Left forelimb (tissue), 1 donor: ENCODE data around the gene SERPINE3.

ENCODE experiments used
- DNase-seq: peaks from one replicate; pipeline ENCODE4 v3.0.0-alpha.2; 2018; ENCODE audit warnings: low spot score

The SERPINE3 gene

DNA sequence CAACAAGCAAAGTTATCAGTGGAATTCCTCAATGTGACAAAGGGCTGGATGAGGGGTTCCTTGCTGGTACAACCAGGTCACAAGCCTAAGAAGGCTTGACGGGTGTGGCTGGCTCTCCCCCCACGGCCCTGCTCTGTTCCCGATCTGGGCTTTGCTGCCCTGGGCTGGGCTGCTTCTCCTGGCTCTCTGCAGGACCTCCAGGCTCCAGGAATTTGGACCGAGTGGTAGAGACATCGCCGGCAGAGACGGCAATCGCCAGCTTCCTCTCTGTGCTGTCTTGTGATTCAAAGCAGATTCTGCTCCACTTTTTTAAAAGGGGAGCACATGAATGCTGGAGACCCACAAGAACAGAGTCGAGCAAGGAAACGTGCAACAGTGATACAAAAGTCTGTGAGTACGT is at the start of gene SERPINE3:
TSS of gene SERPINE3 (plus strand) at position 338 of the 400 bp plus-strand sequence. CDS start 1,401 bp downstream, outside the sequence.
- DNase-seq = no peak

DNA sequence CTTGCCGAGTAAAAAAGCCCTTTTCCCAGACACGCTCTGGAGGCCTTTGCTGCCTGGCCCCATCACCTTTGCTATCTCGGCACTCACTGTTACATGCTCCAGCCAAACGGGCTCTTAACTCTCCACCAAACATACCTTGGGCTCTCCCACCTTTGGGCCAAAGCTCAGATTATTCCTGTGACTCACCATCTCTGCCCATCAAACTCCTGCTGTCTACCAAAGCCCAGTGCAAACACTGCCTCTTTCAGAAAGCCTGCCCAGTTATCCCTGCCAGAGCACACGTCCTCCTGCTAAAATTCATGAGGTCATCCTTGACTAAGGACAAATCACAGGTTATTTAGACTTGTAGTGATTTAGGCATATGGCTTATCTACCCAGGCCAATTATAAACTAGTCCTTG is 48.1 kb upstream of the SERPINE3 start:
- DNase-seq = no peak

DNA sequence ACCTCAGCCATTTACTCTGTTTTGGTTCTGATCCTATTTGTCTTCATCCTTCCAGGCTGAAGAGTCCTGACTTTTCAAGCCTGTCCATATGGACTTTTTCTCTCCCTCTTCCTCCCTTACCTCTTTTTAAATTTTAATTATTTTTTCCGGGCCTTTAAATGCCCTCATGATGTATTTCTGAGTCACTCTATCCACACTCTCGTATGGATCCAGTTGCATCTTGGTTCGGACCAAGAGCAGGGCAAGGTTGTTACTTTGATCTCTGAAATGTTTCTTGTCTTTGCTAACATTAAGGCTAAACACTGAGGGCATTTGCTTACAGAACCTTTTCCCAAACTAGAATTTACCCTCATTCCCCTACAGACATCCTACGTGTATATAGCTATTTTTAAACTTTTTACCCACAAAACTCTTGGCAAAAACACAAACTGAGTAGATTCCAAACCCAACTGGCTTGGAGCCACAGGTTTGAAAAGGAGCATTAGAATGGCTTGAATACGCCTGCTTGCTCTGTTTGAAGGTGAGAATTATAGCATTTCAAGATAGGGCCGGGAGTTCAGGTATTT is 47.4 kb upstream of the SERPINE3 start:
- no peak for DNase-seq

DNA sequence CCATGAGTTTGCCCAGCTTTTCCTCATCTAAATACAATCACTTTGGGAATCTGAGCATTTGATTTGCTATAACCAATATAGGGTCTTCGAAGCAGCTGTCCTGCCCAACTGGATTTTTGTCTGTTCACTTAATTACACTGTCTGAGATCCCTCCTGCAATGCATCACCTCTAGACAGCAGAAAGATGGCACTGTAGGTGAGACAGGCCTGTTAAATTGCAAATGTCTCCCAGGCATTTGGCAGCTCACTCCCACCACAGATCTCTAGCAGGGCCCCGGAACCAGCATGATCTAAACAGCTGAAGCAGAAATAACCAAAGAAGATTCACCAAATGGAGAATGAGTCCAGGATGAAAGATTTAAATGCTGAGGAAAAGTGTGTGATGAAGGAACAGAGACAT is 41.9 kb upstream of the SERPINE3 start:
- DNase-seq = no peak

DNA sequence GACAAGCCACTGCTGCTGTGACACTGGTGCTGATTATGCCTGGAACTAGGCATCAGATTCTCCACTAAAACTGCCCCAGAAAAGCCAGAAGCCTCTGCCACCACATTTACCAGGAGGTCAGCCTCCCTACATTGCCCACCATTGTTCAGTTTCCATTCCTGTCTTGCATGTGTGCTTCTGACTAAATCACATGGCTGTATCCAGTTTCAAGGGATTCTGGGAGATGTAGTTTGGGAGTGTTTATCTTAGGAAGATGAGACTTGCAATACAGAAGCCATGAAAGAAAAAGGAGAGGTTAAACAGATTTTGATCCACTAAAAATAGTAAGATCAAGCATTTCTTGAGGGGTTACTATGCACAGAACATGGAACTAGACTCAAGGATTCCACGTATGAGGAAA is 40.7 kb upstream of the SERPINE3 start:
- DNase-seq = no peak

DNA sequence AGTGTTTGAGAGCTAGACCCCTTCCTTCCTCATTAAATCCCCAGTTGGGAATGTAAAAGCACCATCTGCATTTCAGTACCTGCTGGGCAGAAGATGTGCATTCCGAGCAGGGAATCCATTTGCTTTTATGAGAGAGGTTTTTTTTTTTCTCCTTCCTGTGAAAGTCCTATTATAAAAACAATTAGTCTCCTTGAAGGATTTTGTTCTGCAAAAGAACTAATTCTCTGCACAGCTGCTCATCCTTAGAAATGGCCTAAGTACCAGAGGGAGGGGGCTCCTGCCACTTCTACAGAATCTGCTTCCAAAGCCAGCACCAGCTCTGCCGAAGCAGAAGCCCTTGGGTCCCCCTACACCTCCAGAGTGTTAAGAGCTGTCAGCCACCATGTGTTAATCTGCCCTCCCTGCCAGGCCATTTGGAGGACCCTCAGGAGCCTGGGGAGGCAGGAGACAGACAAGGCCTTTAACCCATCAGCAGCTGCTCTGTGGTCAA is 36.4 kb upstream of the SERPINE3 start:
- no peak for DNase-seq

DNA sequence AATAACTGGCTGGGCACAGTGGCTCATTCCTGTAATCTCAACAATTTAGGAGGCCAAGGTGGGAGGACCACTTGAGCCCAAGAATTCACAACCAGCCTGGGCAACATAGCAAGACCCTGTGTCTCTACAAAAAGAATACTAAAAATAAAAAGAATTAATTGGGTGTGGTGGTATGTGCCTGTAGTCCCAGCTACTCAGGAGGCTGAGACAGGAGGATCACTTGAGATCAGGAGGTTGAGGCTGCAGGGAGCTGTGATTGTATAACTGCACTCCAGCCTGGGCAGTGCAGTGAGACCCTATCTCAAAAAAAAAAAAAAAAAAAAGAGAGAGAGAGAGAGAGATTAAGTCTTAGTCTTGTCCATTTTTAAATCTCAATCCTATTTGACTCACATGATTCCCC is 35.6 kb upstream of the SERPINE3 start:
- DNase-seq = no peak

DNA sequence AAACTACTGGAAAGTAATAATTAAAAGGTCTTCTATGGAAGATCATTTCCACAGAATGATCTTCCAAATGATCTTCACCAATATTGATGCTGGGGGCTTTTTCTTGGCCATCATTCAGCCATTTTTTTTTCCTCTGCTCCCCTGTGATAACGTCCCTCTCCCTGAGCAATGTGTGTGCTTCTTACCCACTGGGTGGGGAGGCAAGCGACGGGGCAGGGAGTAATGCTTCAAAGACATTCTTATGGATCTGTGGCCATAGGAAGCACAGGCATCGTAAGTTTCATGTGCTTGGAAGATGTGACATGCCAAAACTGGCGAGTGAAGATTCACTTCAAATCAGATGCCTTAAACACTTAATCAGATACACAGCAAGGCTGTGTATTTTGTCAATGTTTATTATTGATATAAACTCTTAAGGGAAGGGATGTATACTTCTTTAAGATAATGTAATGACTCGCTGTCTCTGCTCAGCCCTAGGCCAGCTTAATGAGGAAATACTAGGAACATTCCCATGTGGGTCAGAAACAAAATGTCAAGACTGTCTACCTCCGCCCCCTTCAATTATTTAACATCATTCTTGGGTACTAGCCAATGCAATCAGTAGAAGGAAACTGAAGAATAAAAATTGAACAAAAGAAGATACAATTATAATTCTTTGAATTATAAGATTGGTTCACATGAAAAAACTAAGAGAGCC is 34.1 kb upstream of the SERPINE3 start:
- DNase-seq = no peak

DNA sequence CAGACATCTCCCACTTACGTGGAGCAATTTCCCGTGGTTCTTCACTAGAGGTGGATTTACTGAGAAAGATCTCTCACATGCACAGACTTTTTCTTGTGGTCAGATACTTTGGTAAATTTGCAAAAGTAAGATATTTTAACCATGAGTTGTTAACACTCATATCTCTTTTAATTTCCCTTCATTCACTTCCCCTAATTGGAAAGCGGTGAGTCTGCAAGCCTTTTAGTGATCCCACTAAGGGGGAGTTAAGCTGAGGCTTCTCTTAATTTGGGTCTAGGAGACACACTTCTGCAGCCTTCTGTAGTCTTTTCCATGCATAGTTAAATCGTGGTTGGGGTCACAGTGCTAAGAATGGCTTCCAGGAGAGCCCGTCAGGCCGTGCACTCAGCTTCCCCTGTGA is 30.7 kb upstream of the SERPINE3 start:
- no peak for DNase-seq

DNA sequence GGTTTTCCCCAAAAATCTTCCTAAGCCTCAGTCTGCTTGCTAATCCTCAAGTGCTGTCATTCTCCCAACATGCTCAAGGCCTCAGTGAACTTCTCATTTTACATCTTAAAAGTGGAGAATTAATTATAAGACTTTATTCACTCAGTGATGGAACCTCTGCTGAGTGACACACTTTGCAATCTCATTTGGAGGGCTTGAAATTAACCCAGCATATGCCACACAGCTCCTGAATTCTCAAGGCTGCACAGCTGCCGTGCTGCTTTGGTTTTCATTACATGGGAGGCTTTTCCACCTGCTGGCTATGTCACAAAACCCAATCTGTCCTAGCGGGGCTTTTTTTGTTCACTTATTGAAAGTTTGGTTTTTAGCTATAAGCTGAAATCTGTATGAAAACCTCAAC is 28.3 kb upstream of the SERPINE3 start:
- no peak for DNase-seq

DNA sequence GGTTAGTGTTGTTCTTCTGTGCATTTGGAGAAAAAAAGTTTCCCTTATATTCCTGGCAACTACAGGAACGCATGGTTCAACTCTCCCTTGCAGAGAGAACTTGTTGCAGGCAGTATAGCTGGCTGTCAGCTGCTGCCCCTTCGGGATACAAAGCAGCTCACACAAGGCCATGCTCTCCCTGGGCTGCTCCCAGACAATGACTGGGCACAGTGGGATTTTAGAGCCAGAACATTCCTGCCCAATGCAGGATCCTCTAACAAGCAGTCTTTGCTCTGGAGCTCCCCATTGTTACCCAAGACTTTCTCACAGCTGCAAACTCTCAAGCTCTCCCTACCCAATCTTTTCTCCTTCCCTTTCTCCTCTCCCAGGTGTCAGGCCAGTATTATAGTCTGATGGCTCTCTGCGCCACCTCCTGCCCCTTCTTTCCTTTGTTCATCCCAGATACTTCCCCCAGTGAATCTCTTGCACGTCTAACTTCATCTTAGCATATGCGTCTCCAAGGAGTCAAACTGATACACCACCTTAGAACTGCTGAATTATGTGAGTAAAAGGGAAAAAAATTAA is 27.5 kb upstream of the SERPINE3 start:
- DNase-seq = no peak

DNA sequence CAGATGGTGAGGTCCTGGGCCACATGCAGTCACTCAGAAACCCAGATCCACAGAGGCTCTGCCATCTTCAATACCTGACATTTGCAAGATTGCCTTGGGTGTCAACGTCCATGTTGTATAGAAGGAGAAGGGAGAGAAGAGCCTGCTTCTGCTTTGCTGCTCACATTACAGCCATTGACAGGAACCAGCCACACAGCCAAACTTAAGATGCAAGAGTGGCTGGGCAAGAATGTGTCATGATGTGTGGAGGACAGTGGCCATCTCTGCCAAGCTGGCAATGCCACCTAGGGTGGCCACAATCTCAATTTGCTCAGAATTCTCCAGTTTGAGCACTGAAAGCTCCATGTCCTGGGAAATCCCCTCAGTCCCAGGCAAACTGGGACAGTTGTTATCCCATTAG is 25.9 kb upstream of the SERPINE3 start:
- DNase-seq = no peak

DNA sequence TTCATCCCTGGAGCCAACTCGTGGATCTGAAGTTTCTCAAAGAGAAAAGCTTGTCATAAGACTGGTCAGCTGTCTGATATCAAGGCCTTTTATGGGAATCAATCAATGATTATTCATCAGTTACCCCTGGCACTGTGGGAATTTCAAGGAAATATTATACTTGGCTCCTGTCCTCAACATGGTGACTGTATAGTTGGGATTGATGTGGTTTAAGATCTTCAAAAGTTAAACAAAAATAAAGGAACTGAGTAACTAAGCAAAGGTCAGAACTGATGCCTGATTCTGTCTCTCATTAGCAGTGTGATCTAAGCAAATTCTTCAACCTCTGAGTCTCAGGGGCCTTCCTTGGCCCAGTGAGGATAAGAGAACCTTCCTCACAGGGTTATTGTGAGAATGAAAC is 22.2 kb upstream of the SERPINE3 start:
- DNase-seq = no peak

DNA sequence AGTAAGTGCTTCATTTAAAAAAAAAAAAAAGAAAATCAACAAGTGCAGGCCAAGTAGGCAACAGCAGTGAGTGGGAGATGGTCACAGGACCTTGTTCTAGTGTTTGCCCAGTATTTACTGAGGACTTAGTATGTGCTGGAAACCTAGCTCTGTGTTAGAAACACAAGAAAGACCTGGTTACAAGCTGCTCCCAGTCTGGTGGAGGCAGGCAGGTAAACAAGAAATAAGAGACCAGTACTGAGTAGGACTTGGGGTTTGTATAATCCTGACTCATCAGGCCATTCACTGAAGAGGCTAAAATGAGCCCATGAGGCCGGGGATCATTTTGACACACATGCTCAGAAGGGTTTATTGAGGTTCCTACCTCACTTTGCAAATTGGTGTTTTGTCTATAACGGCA is 21.5 kb upstream of the SERPINE3 start:
- DNase-seq = no peak

DNA sequence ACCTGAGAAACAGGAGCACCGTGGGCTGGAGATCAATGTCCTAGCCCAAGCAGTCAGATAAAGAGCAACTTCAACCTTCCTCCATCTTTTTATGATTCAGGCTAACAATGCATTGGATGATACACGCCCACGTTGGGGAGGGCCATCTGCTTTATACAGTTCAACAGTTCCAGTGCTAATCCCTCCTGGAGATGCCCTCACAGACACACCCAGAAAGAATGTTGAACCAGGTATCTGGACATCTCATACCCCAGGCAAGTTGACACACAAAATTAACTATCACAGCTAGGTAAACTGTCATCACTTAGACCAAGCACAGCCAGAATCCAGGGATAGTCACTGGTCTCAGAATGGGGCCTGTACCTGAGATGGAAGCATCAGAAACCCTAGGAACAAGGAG is 20.6 kb upstream of the SERPINE3 start:
- no peak for DNase-seq

DNA sequence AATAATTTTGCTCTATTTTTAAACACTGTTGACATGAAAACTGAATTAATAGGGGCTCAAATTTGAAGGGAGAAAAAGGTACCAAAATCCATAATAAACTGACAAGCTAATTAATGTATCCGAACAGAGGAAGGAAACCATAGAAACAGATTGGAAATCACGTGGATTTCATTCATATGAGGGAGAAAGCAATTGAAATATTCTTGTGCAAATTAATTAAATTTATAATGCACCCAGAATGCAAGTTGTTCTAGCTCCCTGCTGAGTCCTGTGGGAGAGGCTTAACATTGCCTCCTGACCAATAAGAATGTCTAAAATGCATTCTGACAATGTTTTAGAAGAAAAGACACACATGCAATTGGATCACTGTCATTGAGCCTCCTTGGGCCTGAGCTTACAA is 17.7 kb upstream of the SERPINE3 start:
- DNase-seq = no peak

DNA sequence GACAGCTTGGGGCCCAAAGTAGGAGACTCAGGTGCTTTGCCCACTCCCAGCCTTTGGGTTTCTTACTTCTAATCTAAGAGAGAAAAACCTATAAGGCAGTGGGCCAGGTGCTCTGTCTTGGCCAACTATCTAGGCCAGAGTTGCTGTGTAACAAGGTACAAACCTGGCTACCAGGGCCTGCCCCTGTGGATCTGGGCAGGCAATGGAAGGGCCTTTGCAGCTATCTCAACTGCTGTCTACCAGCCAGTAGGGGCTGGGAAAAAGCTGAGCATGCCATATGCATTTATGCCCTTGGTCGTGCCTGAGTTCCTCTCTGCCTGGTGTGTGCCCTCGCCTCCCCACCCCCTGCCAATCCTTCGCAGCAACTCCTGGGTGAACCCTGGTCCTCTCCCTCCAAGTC is 16.7 kb upstream of the SERPINE3 start:
- no peak for DNase-seq

DNA sequence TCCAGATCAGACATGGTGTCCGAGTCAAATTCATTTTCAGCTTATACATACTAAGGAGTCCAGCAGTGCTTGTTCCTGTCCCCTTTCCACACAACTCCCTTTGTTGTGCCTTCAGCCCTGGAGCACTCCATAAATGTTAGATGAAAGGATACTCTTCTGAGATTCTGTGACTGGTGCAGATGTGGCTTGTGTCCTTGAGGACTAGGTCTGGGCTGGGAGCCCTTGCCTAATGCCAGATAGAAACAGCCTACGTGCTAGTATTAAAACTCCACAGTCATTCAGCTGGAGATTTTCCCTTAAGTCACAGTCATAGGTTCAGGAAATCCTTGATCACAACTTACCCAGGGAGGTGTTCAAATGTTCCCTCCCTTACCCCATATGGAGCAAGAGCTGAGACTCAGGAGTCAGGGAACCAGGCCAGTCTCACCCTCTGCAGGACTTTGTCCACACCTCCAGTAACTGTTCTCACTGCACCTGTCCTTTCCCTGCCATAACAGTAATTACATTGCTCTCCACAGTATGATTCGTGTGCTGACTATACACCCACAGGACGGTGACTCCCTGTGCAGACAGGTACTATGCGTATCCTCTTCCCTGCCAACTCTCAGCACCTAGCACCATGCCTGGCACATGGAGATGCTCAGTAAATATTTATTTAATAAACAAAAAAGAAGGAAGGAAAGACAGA is 15.5 kb upstream of the SERPINE3 start:
- DNase-seq = no peak

DNA sequence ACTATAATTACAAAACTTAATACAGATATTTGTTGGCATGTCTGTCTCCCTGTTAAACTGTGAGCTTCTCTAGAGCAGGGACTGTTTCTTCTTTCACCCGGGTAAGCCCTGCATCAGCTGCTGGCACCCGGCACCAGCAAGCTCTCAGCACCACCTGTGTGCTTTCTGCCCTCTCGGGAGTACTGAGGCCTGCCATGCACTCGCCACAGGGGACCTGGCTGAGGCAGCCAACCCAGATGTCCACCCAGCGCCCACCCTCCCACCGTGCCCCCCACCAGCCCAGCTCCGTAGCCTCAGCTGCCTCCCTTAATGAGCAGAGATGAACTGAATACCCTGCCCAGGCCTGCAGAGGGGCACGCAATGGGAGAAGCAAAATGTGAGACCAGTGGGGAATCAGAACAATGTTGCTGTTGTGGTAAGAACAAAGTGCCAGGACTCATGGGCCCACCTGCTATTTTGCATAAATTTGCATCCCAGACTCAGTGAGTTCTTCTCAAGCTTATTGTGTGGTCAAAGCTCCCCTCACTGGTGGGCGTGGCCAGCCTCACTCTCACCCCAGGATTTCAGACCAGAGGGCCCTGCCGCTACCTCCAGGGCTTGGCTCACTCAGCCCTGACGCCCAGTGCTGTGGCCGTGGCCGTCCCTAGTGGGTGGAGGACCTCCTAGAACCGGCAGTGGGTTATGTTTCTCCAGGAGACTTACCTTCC is 14.6 kb upstream of the SERPINE3 start:
- no peak for DNase-seq

DNA sequence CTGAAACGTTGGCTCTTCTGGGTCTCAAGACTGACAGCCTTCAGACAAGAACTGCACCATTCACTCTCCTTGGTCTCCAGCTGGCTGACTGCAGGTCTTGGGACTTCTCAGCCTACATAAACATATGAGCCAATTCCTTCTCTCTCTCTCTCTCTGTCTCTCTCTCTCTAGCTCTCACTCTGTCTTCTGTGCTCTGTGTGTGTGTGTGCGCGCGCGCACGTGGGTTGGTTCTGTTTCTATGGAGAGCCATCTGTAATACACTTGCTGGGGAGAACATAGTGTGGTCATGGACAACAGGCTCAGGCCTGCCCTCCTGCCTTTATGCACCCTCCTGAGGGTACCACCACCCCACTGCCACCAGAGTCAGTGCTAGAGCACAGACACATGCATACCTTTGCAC is 13.7 kb upstream of the SERPINE3 start:
- DNase-seq = no peak

DNA sequence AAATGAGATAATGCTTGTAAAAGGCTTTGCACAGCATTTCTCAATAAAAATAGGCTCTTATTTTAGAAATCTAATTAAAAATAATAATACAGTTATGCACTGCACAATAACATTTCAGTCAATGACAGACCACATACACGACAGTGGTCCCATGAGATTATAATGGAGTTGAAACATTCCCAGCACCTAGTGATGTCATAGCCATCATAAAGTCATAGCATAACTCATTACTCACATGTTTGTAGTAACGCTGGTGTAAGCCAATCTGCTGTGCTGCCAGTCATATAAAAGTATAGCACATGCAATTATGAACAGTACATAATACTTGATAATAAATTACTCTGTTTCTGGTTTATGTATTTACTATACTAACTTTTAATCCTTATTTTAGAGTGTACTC is 12.7 kb upstream of the SERPINE3 start:
- no peak for DNase-seq

DNA sequence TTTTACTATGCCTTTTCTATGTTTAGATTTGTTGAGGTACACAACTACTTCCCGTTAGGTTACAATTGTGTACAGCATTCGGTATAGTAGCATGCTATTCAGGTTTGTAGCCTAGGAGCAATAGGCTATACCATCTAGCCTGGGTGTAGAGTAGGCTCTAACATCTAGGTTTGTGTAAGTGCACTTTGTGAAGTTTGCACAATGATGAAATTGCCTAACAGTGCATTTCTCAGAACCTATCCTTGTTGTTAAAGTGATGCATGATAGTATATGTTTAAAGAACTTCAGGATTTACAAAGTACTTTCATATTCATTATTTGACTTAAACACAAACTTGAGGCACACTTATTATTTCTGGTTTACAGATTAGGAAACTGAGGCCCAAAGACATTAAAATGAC is 11.5 kb upstream of the SERPINE3 start:
- DNase-seq = no peak

DNA sequence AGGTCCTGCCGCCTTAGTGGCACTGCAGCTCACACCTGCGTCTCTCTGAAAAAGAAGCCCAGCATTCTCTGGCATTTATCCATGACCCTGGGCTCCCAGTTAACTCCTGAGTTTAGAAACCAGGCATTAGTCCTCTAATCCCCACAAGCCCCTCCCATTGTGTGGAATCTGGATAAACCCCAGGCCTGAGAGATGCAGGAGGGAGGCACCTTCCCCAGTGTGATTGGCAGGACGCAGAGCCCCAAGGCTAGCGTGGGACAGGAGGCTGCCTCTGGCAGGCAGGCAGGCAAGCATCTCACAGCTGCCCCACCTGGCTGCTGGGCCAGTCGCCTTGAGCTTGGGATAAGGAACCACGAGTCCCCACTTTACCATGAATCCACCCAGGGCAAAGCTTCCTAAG is 11.0 kb upstream of the SERPINE3 start:
- DNase-seq = no peak
